ENCODE results near the gene CELA3A. TPM values are rescaled to one million over a fixed set of nuclear protein-coding genes. Genes with fewer than 3 reads are reported as not detected.

The CELA3A gene
- total and polyA plus RNA-seq, 2 of the 8 experiments (the other 6 are each of a cell fraction or from before 2014, with no cell fraction given), result not detected

DNA sequence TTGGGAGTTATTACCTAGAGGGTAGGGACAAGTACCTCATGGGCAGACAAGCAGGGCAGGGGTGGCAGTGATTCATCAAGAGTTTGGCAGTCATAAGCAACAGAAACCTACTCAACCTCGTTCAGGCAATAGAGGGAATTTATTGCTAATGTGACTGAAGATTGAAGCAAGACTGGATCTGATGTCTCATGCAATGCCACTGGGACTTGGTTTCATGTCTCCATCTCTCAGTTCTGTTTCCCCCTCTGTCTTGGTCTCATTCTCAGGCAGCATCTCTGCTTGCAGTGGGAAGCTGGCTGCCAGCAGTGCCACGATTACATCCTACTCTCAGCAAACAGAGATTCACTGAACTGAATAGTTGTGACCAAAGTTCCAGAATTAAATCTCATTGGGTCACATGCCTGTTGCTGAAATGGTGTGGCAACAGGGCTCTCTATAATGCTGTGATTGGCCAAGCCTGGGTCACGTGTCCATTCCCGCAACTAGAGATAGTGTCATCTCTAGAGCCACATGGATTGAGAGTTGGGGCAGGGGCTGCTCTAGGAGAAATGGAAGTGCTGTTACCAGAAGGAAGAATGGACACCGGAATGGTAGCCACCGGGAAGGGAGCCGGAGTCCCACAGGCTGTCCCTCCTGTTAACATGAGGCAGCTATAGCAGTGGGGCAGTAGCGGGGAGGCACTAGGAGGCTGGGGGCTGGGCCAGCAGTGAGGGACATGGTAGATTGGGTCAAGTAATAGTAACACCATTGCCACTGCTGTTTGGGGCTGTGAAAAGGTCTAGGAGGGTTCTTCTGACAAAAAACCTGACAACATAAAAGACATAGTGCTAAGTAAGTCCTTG lies 47.1 kb downstream of the CELA3A start:
- 83% methylated on average over 8 of the region's 8 CpGs; no CpG with 5 or more reads in 1 of the 2 experiments for WGBS, 2 experiments (ENCODE audit: extremely low coverage in 1 of 2, insufficient coverage in 1 of 2, insufficient read length in 1 of 2, insufficient replicate concordance in 2 of 2, low coverage in 1 of 2, low lambda C conversion rate in 2 of 2, missing lambda C conversion rate in 1 of 2)
- Histone ChIP-seq H3K14ac (ENCODE audit: insufficient read length) (no peak overlapping the region), H3K4me3 (ENCODE audit: extremely low read depth in 1 of 4, insufficient read depth in 2 of 4, low read depth in 3 of 4, low read length in 4 of 4) (no peak overlapping the region), H3K36me3 (ENCODE audit: control insufficient read depth in 2 of 4, insufficient read depth in 4 of 4, low read length in 3 of 4) (no peaks in the 10 kb centered on the region), H3K9ac (replicated peaks in 1 of 4; ENCODE audit: extremely low read depth in 1 of 4, low read depth in 3 of 4, low read length in 3 of 4) (no peak overlapping the region; a peak in 1 of 7 replicates), H3K23ac (ENCODE audit: insufficient read length) (no peak overlapping the region), H3K79me1 (ENCODE audit: low read depth, low read length) (no peaks in the 10 kb centered on the region), H2BK20ac (ENCODE audit: low read length) (no peak overlapping the region), H4K91ac (replicated peaks; ENCODE audit: insufficient read length, low read length) (no peak overlapping the region), H3K27me3 (replicated peaks in 1 of 4; ENCODE audit: control insufficient read depth in 3 of 4, extremely low read depth in 1 of 4, insufficient read depth in 3 of 4, low read length in 3 of 4) (no peaks in the 10 kb centered on the region), H3K4me2 (ENCODE audit: insufficient read depth in 1 of 2, low read depth in 2 of 2, low read length in 2 of 2) (no peak overlapping the region), H3K56ac (replicated peaks; ENCODE audit: insufficient read length, low read depth, low read length) (no peak overlapping the region), H2BK15ac (ENCODE audit: low read length) (no peak overlapping the region), H3K18ac (ENCODE audit: extremely low read depth, low read length) (0 out of 2 replicates have a peak overlapping the region, but pooled peaks have one; percentile 1), H3K4ac (replicated peaks; ENCODE audit: insufficient read length, low read depth, low read length) (no peak overlapping the region), H2BK12ac (ENCODE audit: low read depth, low read length) (0 out of 2 replicates have a peak overlapping the region, but pooled peaks have one; percentile 20), H4K8ac (ENCODE audit: extremely low read depth, insufficient read depth, low read length) (no peak overlapping the region), H4K5ac (ENCODE audit: insufficient read length, low read depth, low read length) (no peak overlapping the region), H2AK5ac (ENCODE audit: low read depth, low read length) (peak overlapping the region; percentile 10; the same call in 1 of the 2 replicates), H3K79me2 (ENCODE audit: control insufficient read depth in 1 of 2, insufficient read depth in 2 of 2, low read length in 2 of 2) (peaks cover 3% of the 10 kb centered on the region in 2 experiments), H3K4me1 (replicated peaks in 1 of 4; ENCODE audit: control insufficient read depth in 3 of 4, insufficient read depth in 4 of 4, low read length in 3 of 4) (peaks cover 2 to 6% (median 3%) of the 10 kb centered on the region in 4 experiments; a peak in 5 of 7 replicates), H2AFZ (ENCODE audit: low read length) (peak overlapping the region; percentile 46; the same call in 1 of the 2 replicates), H2BK5ac (ENCODE audit: low read depth, low read length) (0 out of 2 replicates have a peak overlapping the region, but pooled peaks have one; percentile 3), H3K9me3 (ENCODE audit: insufficient read depth in 2 of 2, low read depth in 1 of 2, low read length in 1 of 2) (no peaks in the 10 kb centered on the region), H4K20me1 (replicated peaks in 1 of 2; ENCODE audit: control insufficient read depth in 1 of 2, insufficient read depth in 2 of 2, low read length in 2 of 2) (no peaks in the 10 kb centered on the region), H3K27ac (ENCODE audit: low read depth, low read length) (no peak overlapping the region), H3K23me2 (ENCODE audit: low read depth, low read length) (peaks cover 3% of the 10 kb centered on the region; the same call in 1 of the 2 replicates), H2BK120ac (replicated peaks; ENCODE audit: low read depth, low read length) (no peak overlapping the region)
- DNase-seq (ENCODE audit: low read depth in 1 of 2, low spot score in 2 of 2), result no peak
- ChIA-PET POLR2A (ENCODE audit: partially characterized antibody) (interaction anchor here (1.4 kb wide), 1 partner anchor 19 kb away, joined by 3 read pairs; no protein-coding TSS in a partner anchor), CTCF (ENCODE audit: partially characterized antibody) (interaction anchor here (0.7 kb wide), 1 partner anchor 30 kb away, joined by 3 read pairs; no protein-coding TSS in a partner anchor)
- no peak for FAIRE-seq
- TF ChIP-seq, protein P1, sequence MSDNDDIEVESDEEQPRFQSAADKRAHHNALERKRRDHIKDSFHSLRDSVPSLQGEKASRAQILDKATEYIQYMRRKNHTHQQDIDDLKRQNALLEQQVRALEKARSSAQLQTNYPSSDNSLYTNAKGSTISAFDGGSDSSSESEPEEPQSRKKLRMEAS (IDR thresholded peaks at IDR 0.05), result 0 out of 2 replicates have a peak, but pooled peaks have one; percentile 8
- no peak for TF ChIP-seq MAFK (IDR thresholded peaks at IDR 0.05; ENCODE audit: low read depth, low read length)
- TF ChIP-seq, protein P2, sequence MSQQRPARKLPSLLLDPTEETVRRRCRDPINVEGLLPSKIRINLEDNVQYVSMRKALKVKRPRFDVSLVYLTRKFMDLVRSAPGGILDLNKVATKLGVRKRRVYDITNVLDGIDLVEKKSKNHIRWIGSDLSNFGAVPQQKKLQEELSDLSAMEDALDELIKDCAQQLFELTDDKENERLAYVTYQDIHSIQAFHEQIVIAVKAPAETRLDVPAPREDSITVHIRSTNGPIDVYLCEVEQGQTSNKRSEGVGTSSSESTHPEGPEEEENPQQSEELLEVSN (IDR thresholded peaks at IDR 0.05), result peak; percentile 30; the same call in 1 of the 2 replicates
- no peak for TF ChIP-seq RBBP5 (IDR thresholded peaks at IDR 0.05; ENCODE audit: borderline replicate concordance, low read depth, low read length)
- TF ChIP-seq, protein P3, sequence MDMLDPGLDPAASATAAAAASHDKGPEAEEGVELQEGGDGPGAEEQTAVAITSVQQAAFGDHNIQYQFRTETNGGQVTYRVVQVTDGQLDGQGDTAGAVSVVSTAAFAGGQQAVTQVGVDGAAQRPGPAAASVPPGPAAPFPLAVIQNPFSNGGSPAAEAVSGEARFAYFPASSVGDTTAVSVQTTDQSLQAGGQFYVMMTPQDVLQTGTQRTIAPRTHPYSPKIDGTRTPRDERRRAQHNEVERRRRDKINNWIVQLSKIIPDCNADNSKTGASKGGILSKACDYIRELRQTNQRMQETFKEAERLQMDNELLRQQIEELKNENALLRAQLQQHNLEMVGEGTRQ (IDR thresholded peaks at IDR 0.05; ENCODE audit: low read length), result peak; percentile 70
- TF ChIP-seq, protein P4, sequence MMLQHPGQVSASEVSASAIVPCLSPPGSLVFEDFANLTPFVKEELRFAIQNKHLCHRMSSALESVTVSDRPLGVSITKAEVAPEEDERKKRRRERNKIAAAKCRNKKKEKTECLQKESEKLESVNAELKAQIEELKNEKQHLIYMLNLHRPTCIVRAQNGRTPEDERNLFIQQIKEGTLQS (IDR thresholded peaks at IDR 0.05; ENCODE audit: insufficient read depth, low read depth, low read length), result 0 out of 2 replicates have a peak, but pooled peaks have one; percentile 24
